ENCODE data around the gene TBC1D2B. TPM values are rescaled to one million over a fixed set of nuclear protein-coding genes. Genes with fewer than 3 reads are reported as not detected.

TBC1D2B gene
- total RNA-seq, 2 donors from 2014 or later: 35.6 to 42.3 TPM

DNA sequence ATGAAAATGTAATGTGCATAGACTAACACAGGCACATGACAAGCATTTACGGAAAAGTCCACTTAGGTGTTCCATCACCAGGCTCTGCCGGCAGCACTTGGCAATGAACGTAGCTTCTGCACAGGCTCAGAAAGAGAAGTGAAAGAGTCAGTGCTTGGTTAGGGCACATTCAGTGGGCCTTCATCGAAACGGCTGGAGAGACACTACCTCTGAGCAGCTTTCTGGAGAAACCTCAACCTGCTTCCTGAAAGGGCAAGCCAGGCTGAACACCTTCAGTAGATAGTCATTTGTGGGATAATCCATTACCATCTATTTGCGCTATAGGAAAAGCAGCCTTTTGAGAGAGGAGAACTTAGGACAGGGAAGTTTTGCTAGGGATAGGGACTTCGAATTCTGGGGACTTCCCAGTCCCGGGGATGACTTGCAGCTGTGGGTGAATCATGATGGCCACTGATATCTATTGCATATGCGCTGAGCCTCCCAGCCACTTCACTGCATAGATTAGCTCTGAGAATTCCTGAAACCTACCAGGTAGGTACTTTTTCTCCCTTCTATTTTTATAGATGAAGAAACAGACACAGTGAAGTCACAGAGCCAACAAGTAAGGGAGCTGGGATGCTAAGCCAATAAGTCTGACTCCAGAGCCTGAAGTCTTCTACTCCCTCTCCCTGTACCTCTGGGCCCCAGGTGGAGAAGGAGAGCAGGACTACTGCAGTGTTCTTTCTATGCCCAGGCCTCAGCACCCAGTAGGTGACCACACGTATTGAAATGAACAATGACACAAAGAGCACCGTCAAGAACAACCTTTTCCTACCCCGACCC, 10.7 kb upstream of the TBC1D2B start:
- no peaks in the 10 kb centered on the region for H3K27me3 ChIP-seq
- intact Hi-C loops (cut with DNase I): no loop called here
- TF ChIP-seq POLR2A (IDR thresholded peaks at IDR 0.05) (no peak), CTCF (IDR thresholded peaks at IDR 0.05) (no peak)
- H3K27ac ChIP-seq: peak overlapping the region in 1 of 4 donors; percentile 13
- 67 to 79% methylated on average over 12 of the region's 12 CpGs for WGBS, 2 donors
- DNase-seq (no peak), ATAC-seq (peak; percentile 11)
- no peaks in the 10 kb centered on the region for H3K36me3 ChIP-seq (replicated peaks in 1 of 2; ENCODE audit: insufficient read depth in 1 of 2, low read depth in 2 of 2)
- H3K9me3 ChIP-seq: no peaks in the 10 kb centered on the region
- H3K4me3 ChIP-seq: no peak overlapping the region
- peaks cover 19% of the 10 kb centered on the region for H3K4me1 ChIP-seq

- peaks cover 10% of the 10 kb centered on the region for H3K4me1 ChIP-seq
- H3K27me3 ChIP-seq: no peaks in the 10 kb centered on the region
- H3K36me3 ChIP-seq (replicated peaks in 1 of 2; ENCODE audit: insufficient read depth in 1 of 2, low read depth in 2 of 2): no peaks in the 10 kb centered on the region
- TF ChIP-seq CTCF (IDR thresholded peaks at IDR 0.05) (no peak), POLR2A (IDR thresholded peaks at IDR 0.05) (no peak)
- WGBS, 2 donors: 67 to 88% methylated on average over 1 of the region's 1 CpG
- DNase-seq (no peak), ATAC-seq (no peak)
- intact Hi-C loops (cut with DNase I): no loop called here
- H3K4me3 ChIP-seq: no peak overlapping the region
- H3K9me3 ChIP-seq: no peaks in the 10 kb centered on the region
- H3K27ac ChIP-seq: no peak overlapping the region
Observed at GRCh38 chr15:78085928-78086327, 8.4 kb upstream of the TBC1D2B start.

GRCh38 chr15:78084449-78084750, 6.9 kb upstream of the TBC1D2B start:
- Histone ChIP-seq H3K4me3 (no peak overlapping the region), H3K4me1 (peaks cover 10% of the 10 kb centered on the region), H3K36me3 (replicated peaks in 1 of 2; ENCODE audit: insufficient read depth in 1 of 2, low read depth in 2 of 2) (no peaks in the 10 kb centered on the region), H3K27ac (no peak overlapping the region), H3K27me3 (no peaks in the 10 kb centered on the region), H3K9me3 (no peaks in the 10 kb centered on the region)
- intact Hi-C loops (cut with DNase I): no loop called here
- WGBS, 2 donors: 82 to 90% methylated on average over 2 to 5 of the region's 5 CpGs
- no peak for DNase-seq
- no peak for ATAC-seq
- no peak for TF ChIP-seq POLR2A (IDR thresholded peaks at IDR 0.05)
- TF ChIP-seq CTCF (IDR thresholded peaks at IDR 0.05): no peak

GRCh38 chr15:78083687-78084448, 6.4 kb upstream of the TBC1D2B start:
- 76 to 88% methylated on average over 6 of the region's 6 CpGs for WGBS, 2 donors
- Histone ChIP-seq H3K36me3 (replicated peaks in 1 of 2; ENCODE audit: insufficient read depth in 1 of 2, low read depth in 2 of 2) (no peaks in the 10 kb centered on the region), H3K27me3 (no peaks in the 10 kb centered on the region), H3K27ac (no peak overlapping the region), H3K9me3 (no peaks in the 10 kb centered on the region), H3K4me1 (peaks cover 7% of the 10 kb centered on the region), H3K4me3 (no peak overlapping the region)
- TF ChIP-seq CTCF (IDR thresholded peaks at IDR 0.05): no peak
- no peak for TF ChIP-seq POLR2A (IDR thresholded peaks at IDR 0.05)
- intact Hi-C loops (cut with DNase I): no loop called here
- peak in 1 of 4 donors; percentile 5 for DNase-seq
- no peak for ATAC-seq

Data from body of pancreas (tissue), 4 donors.